Measurements from ENCODE around the gene TLE6.

TLE6 gene

DNA sequence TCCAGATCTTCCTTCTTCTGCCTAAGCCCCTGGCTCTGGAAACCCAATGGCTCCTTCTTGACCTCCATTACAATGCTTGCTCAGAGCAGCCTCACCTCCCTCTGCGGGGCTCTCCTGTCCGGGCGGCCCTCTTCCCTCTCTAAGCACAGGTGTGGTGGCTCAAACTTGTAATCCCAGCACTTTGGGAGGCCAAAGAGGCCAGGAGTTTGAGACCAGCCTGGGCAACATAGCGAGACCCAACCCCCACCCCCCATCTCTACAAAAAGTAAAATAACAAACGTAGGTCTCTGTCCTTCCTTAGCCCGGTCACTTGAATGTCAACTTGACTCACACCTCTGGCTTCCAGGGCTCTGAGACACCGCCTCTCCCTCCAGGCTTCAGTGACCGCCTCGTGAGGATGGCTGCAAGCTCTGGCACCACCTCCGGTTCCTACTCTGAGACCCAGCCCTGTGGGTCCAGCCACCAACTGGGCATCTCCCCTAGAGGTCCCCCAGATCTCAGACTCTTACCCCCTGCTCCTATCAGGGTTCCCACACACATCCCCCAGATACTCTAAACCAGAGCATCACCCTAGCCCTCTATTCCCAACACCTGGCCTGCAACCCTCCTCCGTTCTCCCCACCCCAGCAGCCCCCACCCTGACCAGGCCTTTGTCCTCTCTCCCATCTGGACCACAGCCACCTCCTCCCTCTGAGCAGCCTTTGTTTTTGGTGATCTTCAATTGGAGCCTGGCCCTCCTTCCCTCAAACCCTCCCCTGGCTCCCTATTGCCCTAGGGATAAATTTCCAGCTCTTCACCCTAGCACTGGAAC lies 56.4 kb downstream of the TLE6 start:
- no peak for TF ChIP-seq ZFX (IDR thresholded peaks at IDR 0.05)
- H3K27ac ChIP-seq, result no peak overlapping the region

DNA sequence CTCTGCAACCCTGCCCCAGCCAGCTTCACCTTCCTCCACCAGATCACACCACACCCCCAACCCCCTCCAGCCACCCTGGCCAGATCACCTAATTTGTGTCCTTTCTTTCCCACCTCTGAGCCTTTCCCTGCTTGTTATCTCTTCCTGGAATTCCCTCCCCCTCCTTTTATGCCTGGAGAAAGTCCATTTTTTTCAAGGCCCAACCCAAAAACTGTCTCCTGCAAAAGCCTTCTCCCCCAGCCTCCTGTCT lies 57.0 kb downstream of the TLE6 start:
- no peak overlapping the region; the same call in 1 of the 2 replicates for H3K27ac ChIP-seq
- TF ChIP-seq ZFX (IDR thresholded peaks at IDR 0.05), result no peak
- no peak for TF ChIP-seq CTCF (conservative IDR thresholded peaks at IDR 0.05)

DNA sequence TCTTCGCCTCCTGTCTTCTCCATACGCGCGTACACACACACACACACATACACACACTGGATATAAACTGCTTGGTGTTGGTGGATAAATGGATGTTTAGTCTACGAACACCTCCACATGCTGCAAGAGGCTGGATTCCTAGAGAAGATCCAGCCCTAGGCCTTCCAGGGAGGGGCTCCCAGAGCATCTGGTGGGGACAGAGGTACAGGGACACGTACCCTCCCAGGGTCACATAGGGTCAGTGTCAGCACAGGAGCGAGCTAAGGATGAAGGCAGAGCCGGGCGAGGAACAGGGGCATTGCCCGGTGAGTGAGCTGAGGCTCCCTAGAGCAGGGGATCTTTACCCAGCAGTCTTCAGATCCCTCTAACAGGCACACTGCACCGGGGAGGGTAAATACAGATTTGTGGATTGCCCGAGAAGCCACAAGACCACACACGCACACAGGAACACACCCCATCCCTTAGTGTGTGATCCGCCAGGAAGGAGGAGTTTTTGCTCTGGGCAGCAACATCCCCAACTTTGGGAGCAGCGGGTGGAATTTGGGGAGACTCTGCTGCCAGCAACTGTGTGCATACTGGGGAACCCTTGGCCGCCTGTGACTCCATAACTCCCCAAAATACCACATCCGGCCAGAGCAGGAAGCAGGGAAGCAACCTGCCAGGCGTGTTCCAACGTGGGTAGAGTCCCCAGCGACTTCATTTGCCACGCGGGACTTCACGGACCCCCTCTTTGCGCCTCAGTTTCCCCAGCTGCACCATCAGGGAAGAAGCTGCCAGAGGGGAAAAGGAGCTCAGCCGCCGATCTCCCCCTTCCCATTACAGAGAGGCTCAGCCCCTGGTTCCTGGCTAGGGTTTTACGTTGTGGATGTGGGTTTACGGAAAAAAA lies 57.5 kb downstream of the TLE6 start:
- peak overlapping the region; percentile 87 for H3K27ac ChIP-seq
- no peak for TF ChIP-seq CTCF (conservative IDR thresholded peaks at IDR 0.05)
- TF ChIP-seq ZFX (IDR thresholded peaks at IDR 0.05), result no peak

GRCh38 chr19:3035542-3036118 lies 58.3 kb downstream of the TLE6 start:
- TF ChIP-seq ZFX (IDR thresholded peaks at IDR 0.05), result no peak
- TF ChIP-seq CTCF (conservative IDR thresholded peaks at IDR 0.05), result no peak
- H3K27ac ChIP-seq, result peak overlapping the region; percentile 87

DNA sequence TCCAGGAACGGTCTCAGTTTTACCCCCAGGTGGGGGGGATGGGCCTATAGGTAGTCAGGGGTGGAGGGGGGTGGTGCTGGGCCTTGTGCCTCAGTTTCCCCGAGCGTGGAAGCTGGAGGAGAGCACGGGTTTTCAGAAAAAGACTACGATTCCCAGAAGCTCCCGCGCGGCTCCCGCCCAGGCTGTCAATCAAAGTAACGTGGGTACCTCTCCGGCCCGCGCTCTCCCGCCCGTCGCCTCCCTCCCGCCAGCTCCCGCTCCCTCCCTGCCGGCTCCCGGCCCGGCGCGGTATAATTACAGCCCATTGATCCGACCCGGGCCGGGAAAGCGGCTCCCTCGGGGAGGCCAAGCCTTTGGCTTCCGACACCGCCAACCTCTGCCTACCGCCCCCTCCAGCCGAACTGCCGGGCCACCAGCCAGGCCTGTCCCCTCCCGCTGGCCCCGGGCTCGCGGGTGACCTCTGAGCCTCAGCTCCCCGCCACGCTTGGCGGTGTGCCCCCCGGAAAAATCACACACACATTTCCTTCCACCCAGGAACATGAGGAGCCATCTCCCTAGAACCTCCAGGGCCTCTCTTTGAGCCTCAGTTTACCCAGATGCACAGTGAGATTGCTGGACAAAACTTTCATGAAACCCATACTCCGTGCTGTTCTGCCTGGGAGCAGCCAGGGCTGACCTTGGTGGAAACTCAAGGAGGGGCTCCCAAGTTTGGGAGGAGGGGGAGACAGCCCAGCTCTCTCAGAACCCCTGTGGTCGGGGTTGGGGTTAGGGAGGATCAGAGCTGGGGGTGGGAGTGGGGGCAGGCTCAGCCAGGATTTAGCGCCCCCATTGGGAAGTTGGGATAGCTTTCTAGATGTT lies 59.0 kb downstream of the TLE6 start:
- TF ChIP-seq ZFX (IDR thresholded peaks at IDR 0.05) (peak; percentile 39; the same call in 1 of the 2 replicates), CTCF (conservative IDR thresholded peaks at IDR 0.05) (no peak)
- H3K27ac ChIP-seq, result peak overlapping the region; percentile 87

- peak overlapping the region; percentile 87 for H3K27ac ChIP-seq
Observed at GRCh38 chr19:3036977-3037544, 59.7 kb downstream of the TLE6 start.

- TF ChIP-seq ZFX (IDR thresholded peaks at IDR 0.05) (no peak), CTCF (conservative IDR thresholded peaks at IDR 0.05) (no peak)
- H3K27ac ChIP-seq, result no peak overlapping the region
Observed at GRCh38 chr19:3038214-3038613, 60.9 kb downstream of the TLE6 start.
